22Rv1 (cell line): Measurements from ENCODE around the gene SLC35F3.

ENCODE experiments used
- H3K27ac ChIP-seq: fragments of 450-650 bp; 2 replicates; pipeline ENCODE4 v1.5.1; 2017
- ZFX ChIP-seq: fragments of 450-650 bp; IDR thresholded peaks from 2 replicates; pipeline ENCODE4 v1.6.1; 2017; ENCODE audit warnings: antibody characterized with exemption, borderline replicate concordance
- TF ChIP-seq, protein P1 (sequence below): fragments of 450-650 bp; IDR thresholded peaks from 2 replicates; pipeline ENCODE4 v1.5.1; 2017; ENCODE audit warnings: mild to moderate bottlenecking

Gene SLC35F3

DNA sequence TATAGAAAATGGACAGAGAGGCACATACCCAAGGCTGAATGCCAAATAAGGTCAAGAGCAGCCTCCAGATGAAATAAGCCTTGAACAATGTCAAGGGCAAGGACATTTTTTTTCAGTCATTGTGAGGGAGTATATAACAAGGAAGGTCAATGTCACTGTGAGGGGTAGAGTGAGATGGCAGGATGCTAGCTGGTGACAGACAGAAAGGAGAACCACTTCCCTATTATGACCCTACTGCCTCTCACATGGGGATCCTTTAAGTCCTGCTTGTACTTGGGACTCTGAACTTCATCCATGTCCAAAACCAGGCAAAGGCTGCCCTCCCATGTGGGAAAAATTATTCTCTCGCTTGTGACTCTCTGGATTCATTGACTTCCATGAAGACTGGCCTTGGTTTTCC is 349.3 kb downstream of the SLC35F3 start:
- TF ChIP-seq ZFX = no peak
- TF ChIP-seq, protein P1, sequence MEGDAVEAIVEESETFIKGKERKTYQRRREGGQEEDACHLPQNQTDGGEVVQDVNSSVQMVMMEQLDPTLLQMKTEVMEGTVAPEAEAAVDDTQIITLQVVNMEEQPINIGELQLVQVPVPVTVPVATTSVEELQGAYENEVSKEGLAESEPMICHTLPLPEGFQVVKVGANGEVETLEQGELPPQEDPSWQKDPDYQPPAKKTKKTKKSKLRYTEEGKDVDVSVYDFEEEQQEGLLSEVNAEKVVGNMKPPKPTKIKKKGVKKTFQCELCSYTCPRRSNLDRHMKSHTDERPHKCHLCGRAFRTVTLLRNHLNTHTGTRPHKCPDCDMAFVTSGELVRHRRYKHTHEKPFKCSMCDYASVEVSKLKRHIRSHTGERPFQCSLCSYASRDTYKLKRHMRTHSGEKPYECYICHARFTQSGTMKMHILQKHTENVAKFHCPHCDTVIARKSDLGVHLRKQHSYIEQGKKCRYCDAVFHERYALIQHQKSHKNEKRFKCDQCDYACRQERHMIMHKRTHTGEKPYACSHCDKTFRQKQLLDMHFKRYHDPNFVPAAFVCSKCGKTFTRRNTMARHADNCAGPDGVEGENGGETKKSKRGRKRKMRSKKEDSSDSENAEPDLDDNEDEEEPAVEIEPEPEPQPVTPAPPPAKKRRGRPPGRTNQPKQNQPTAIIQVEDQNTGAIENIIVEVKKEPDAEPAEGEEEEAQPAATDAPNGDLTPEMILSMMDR = no peak
- no peak overlapping the region for H3K27ac ChIP-seq

DNA sequence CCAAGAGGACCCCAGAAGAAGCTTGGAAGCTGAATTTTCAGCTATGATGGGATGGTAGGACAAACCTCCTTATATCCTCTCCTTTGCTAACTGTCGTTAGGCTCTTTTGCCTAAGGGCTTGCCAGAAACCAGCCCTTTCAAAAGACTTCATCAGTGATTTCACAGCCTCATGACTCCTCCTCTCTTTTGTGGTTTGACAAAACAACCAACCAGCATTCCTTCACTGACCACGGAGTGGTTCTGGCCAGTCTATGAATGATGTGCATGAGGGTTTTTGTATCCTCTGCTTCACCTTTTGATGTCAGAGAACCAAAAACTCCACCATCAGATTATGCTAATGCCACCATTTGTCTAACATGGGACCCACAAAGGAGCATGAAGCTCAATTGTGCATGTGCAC is 351.9 kb downstream of the SLC35F3 start:
- no peak for TF ChIP-seq ZFX
- TF ChIP-seq, protein P1 = no peak

DNA sequence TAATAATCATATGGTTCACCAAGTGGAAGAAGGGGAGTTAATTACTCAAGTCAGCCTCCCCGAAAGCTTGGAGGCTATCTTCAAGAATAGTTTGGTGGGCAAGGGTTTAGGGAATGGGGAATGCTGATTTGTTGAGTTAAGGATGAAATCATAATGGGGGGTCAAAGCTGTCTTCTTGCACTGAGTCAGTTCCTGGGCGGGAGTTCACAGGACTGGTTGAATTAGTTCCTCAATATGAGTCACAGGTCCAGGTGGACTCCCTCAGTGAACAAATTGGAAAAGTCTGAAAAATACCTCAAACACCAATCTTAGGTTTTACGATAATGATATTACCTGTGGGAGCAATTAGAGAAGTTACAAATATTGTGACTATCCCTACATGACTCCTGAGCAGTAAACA is 353.6 kb downstream of the SLC35F3 start:
- TF ChIP-seq ZFX = no peak
- TF ChIP-seq, protein P1 = no peak
- no peak overlapping the region for H3K27ac ChIP-seq

More for the DNA sequence above, 351.9 kb downstream of the SLC35F3 start:
- no peak overlapping the region for H3K27ac ChIP-seq

DNA sequence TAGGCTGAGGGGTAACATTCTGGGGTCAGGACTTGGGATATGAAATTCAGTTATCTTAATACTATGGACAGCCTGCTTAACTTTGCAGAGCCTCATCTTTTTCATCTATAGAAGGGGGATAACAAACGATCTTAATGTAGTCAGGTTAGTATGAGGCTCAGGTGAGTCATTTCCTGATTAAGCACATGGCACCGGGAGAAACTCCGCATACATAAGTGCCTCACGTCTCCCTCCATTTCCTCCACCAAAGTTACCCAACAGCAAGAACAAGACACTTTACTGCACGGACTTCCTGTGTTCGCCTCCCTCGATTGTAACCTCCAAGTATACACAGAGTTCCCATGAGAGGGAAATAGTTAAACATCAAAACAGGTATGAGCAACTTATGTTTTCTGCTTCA is 356.1 kb downstream of the SLC35F3 start:
- H3K27ac ChIP-seq = no peak overlapping the region
- TF ChIP-seq, protein P1 = no peak
- TF ChIP-seq ZFX = no peak

DNA sequence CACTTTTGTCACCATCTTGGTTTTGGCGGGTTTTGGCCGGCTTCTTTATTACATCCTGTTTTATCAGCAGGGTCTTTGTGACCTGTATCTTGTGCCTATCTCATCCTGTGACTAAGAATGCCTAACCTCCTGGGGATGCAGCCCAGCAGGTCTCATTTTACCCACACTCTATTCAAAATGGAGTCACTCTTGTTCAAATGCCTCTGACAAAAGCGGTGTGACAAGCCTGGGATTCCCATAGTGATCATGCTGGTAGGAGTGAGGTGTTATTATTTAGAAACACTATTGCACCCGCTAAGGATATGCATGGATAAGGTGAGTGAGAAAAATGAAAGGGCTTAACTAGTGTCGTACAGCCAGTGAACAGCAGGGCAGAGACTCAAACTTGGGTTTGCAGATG is 357.1 kb downstream of the SLC35F3 start:
- no peak for TF ChIP-seq ZFX
- TF ChIP-seq, protein P1 = no peak
- no peak overlapping the region for H3K27ac ChIP-seq

DNA sequence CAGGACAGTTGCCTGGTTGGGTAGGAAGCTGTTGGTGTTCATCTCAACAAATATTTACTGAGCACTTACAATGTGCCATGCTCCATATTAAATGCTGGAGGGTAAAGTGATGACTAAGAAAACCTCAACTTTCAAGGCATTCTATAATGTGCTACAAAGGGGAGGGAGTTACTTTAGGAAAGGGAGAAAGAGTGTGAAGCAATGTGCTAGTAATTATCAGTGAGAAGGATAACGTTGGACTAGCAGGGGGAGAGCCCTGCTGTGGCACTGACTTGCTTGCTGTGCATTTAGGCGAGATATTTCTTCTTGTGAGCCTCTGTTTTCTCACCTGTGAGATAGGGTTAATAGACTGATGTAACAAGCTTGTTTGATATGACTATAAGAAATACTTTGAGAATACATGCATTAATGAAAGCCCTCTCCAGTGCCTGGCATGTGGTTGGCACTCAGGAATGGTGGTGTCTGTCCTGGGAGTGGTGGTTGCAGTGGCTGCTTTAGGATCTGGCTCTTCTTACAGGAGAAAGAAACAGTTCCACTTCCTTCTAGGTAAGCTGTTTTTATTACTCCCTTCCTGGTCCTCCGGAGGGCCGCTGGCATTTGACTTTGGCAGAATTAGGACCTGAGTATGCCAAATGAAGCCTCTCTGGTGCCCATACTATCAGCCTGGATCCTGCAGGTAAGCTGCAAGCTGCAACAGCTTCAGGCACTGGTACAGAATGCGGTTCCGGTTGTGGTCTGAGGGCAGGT is 357.7 kb downstream of the SLC35F3 start:
- H3K27ac ChIP-seq = no peak overlapping the region
- TF ChIP-seq ZFX = no peak
- TF ChIP-seq, protein P1 = no peak

DNA sequence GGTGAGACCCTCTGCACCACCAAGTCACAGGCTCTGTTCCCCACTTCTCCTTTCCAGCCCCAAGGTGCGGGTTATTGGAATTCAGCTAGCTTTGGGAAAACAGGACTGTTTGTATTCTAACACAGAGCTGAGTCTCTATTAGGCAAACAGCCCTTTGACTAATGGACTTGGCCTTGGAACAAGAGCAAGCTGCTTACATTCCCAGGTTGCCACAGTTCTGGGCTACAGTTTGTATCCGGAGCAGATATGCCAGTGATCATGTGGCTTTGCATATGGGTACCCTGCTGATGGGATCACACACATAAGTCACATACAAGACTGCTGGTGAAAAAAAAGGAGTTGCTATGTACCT is 358.3 kb downstream of the SLC35F3 start:
- TF ChIP-seq, protein P1 = no peak
- TF ChIP-seq ZFX = no peak
- no peak overlapping the region for H3K27ac ChIP-seq
